ENCODE data around the gene ETV5. TPM values are rescaled to one million over a fixed set of nuclear protein-coding genes. Genes with fewer than 3 reads are reported as not detected.

The ETV5 gene
- total RNA-seq, 1 experiment from 2014 or later = 65.7 TPM

- Histone ChIP-seq H3K36me3 (ENCODE audit: low read depth) (no peaks in the 10 kb centered on the region), H4K20me1 (ENCODE audit: insufficient read depth) (no peaks in the 10 kb centered on the region), H3K27ac (no peak overlapping the region), H3K4me1 (replicated peaks; ENCODE audit: insufficient read depth) (no peaks in the 10 kb centered on the region), H3K27me3 (ENCODE audit: insufficient read depth, low read depth) (no peaks in the 10 kb centered on the region), H3K4me3 (no peak overlapping the region), H3F3A (ENCODE audit: insufficient read depth, low read depth) (no peaks in the 10 kb centered on the region), H3K79me2 (ENCODE audit: low read depth) (no peaks in the 10 kb centered on the region), H3K9me3 (ENCODE audit: insufficient read depth, low read depth) (no peaks in the 10 kb centered on the region), H3K9me2 (ENCODE audit: insufficient read depth) (no peaks in the 10 kb centered on the region), H3K4me2 (no peak overlapping the region), H2AFZ (no peak overlapping the region)
- TF ChIP-seq CTCF (conservative IDR thresholded peaks at IDR 0.05) (no peak), EZH2 (IDR thresholded peaks at IDR 0.05; ENCODE audit: low read depth) (no peak)
- ChIA-PET CTCF (no interaction called here), POLR2A (ENCODE audit: unreplicated experiment) (no interaction called here)
- intact Hi-C loops (cut with micrococcal nuclease; ENCODE audit: unreplicated experiment) = no loop called here
- DNase-seq = no peak
- BruUV-seq (replicated peaks) = no TSS peak
These were observed 20.3 kb upstream of the ETV5 start for GRCh38 chr3:186129206-186129605.

GRCh38 chr3:186128158-186128557 lies 19.3 kb upstream of the ETV5 start:
- no peaks in the 10 kb centered on the region for H3K4me1 ChIP-seq (replicated peaks; ENCODE audit: insufficient read depth)

GRCh38 chr3:186127463-186127862 lies 18.6 kb upstream of the ETV5 start:
- Histone ChIP-seq H3K27me3 (ENCODE audit: insufficient read depth, low read depth) (no peaks in the 10 kb centered on the region), H3K4me3 (no peak overlapping the region), H2AFZ (no peak overlapping the region), H3F3A (ENCODE audit: insufficient read depth, low read depth) (no peaks in the 10 kb centered on the region), H3K36me3 (ENCODE audit: low read depth) (no peaks in the 10 kb centered on the region), H4K20me1 (ENCODE audit: insufficient read depth) (no peaks in the 10 kb centered on the region), H3K9me3 (ENCODE audit: insufficient read depth, low read depth) (no peaks in the 10 kb centered on the region), H3K4me2 (no peak overlapping the region), H3K79me2 (ENCODE audit: low read depth) (no peaks in the 10 kb centered on the region), H3K27ac (no peak overlapping the region), H3K4me1 (replicated peaks; ENCODE audit: insufficient read depth) (0 out of 2 replicates have a peak, but pooled peaks cover under 1% of the 10 kb centered on the region), H3K9me2 (ENCODE audit: insufficient read depth) (no peaks in the 10 kb centered on the region)
- BruUV-seq (replicated peaks) = no TSS peak
- no peak for TF ChIP-seq EZH2 (IDR thresholded peaks at IDR 0.05; ENCODE audit: low read depth)
- ChIA-PET POLR2A (ENCODE audit: unreplicated experiment) (no interaction called here), CTCF (no interaction called here)
- intact Hi-C loops (cut with micrococcal nuclease; ENCODE audit: unreplicated experiment) = no loop called here
- DNase-seq = no peak

More at GRCh38 chr3:186128158-186128557, 19.3 kb upstream of the ETV5 start:
- Histone ChIP-seq H3K9me3 (ENCODE audit: insufficient read depth, low read depth) (no peaks in the 10 kb centered on the region), H3K36me3 (ENCODE audit: low read depth) (no peaks in the 10 kb centered on the region), H4K20me1 (ENCODE audit: insufficient read depth) (no peaks in the 10 kb centered on the region), H3K27ac (no peak overlapping the region), H3K4me3 (no peak overlapping the region), H3F3A (ENCODE audit: insufficient read depth, low read depth) (no peaks in the 10 kb centered on the region), H3K79me2 (ENCODE audit: low read depth) (no peaks in the 10 kb centered on the region), H3K27me3 (ENCODE audit: insufficient read depth, low read depth) (no peaks in the 10 kb centered on the region), H3K9me2 (ENCODE audit: insufficient read depth) (no peaks in the 10 kb centered on the region), H3K4me2 (no peak overlapping the region), H2AFZ (no peak overlapping the region)
- no peak for DNase-seq
- BruUV-seq (replicated peaks) = no TSS peak
- intact Hi-C loops (cut with micrococcal nuclease; ENCODE audit: unreplicated experiment) = no loop called here
- no peak for TF ChIP-seq CTCF (conservative IDR thresholded peaks at IDR 0.05)
- TF ChIP-seq EZH2 (IDR thresholded peaks at IDR 0.05; ENCODE audit: low read depth) = no peak
- ChIA-PET CTCF (no interaction called here), POLR2A (ENCODE audit: unreplicated experiment) (interaction anchor here (0.5 kb wide), 1 partner anchor 10 kb away, joined by 8 read pairs; no protein-coding TSS in a partner anchor)

- Histone ChIP-seq H4K20me1 (ENCODE audit: insufficient read depth) (no peaks in the 10 kb centered on the region), H3K79me2 (ENCODE audit: low read depth) (no peaks in the 10 kb centered on the region), H3K9me3 (ENCODE audit: insufficient read depth, low read depth) (no peaks in the 10 kb centered on the region), H3F3A (ENCODE audit: insufficient read depth, low read depth) (no peaks in the 10 kb centered on the region), H3K27me3 (ENCODE audit: insufficient read depth, low read depth) (no peaks in the 10 kb centered on the region), H3K9me2 (ENCODE audit: insufficient read depth) (no peaks in the 10 kb centered on the region), H3K36me3 (ENCODE audit: low read depth) (no peaks in the 10 kb centered on the region), H2AFZ (no peak overlapping the region), H3K4me3 (no peak overlapping the region), H3K27ac (no peak overlapping the region), H3K4me1 (replicated peaks; ENCODE audit: insufficient read depth) (0 out of 2 replicates have a peak, but pooled peaks cover 5% of the 10 kb centered on the region), H3K4me2 (no peak overlapping the region)
- intact Hi-C loops (cut with micrococcal nuclease; ENCODE audit: unreplicated experiment) = no loop called here
- no peak for TF ChIP-seq CTCF (conservative IDR thresholded peaks at IDR 0.05)
- no peak for TF ChIP-seq EZH2 (IDR thresholded peaks at IDR 0.05; ENCODE audit: low read depth)
- CTCF ChIA-PET = no interaction called here
- no TSS peak for BruUV-seq (replicated peaks)
- POLR2A ChIA-PET (ENCODE audit: unreplicated experiment) = no interaction called here
- DNase-seq = no peak
These were observed 16.2 kb upstream of the ETV5 start for GRCh38 chr3:186125118-186125517.
